Measurements from ENCODE around the gene ACVR2B. TPM values are rescaled to one million over a fixed set of nuclear protein-coding genes. Genes with fewer than 3 reads are reported as not detected.

ACVR2B gene
- total RNA-seq, 4 donors from 2014 or later, result 8.7 to 15.3 (median 12.6) TPM

DNA sequence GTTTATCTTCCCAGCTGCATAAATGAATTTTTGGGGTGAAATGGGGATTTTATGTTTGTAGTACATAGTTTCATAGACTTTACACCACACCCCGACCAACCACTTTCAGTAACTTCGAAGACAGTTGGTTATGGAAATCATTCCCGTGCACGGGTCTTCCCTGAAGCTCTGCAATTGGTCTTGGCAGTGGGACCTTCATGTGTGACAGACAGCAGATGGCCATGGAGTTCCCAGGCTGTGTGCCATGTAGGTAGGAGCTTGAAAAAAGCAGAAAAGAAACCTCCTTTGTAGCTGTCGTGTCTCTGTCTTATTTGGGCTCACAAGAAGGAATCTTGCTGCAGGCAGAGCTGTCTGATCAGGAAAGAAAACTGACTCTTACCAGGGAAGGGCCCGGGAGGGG is 68.3 kb downstream of the ACVR2B start:
- TF ChIP-seq EP300 (IDR thresholded peaks at IDR 0.05) (no peak), POLR2A (IDR thresholded peaks at IDR 0.05) (no peak)

DNA sequence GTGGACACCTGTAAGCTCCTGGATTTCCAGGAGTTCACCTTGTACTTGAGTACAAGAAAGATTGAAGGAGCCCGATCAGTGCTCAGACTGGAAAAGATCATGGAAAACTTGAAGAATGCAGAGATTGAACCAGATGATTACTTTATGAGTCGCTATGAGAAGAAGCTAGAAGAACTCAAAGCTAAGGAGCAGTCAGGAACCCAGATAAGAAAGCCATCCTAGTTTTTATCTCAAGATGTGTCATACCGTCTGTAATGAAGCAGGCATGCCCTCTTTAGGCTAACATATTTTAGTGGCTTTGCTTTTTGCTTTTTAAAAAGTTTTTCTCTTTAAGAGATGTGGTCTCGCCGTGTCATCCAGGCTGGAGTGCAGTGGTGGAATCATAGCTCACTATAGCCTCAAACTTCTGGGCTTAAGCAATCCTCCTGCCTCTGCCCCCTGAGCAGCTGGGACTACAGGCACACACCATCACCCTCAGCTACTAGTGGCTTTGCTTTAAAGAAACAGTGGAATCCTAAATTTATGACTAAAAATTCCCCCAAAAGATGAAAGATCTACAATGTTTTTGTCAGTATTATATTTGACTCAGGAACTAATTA is 70.5 kb downstream of the ACVR2B start:
- H3K36me3 ChIP-seq, result peaks cover 0 to 62% (median 0%) of the 10 kb centered on the region in 3 donors
- no peak for TF ChIP-seq EP300 (IDR thresholded peaks at IDR 0.05)
- TF ChIP-seq, protein P1, sequence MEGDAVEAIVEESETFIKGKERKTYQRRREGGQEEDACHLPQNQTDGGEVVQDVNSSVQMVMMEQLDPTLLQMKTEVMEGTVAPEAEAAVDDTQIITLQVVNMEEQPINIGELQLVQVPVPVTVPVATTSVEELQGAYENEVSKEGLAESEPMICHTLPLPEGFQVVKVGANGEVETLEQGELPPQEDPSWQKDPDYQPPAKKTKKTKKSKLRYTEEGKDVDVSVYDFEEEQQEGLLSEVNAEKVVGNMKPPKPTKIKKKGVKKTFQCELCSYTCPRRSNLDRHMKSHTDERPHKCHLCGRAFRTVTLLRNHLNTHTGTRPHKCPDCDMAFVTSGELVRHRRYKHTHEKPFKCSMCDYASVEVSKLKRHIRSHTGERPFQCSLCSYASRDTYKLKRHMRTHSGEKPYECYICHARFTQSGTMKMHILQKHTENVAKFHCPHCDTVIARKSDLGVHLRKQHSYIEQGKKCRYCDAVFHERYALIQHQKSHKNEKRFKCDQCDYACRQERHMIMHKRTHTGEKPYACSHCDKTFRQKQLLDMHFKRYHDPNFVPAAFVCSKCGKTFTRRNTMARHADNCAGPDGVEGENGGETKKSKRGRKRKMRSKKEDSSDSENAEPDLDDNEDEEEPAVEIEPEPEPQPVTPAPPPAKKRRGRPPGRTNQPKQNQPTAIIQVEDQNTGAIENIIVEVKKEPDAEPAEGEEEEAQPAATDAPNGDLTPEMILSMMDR (IDR thresholded peaks at IDR 0.05), result no peak
- TF ChIP-seq POLR2A (IDR thresholded peaks at IDR 0.05), result no peak
- no peak overlapping the region for H3K4me3 ChIP-seq
- H3K27me3 ChIP-seq, result no peaks in the 10 kb centered on the region
- no peaks in the 10 kb centered on the region for H3K9me3 ChIP-seq
- WGBS, 2 donors, result 94% methylated on average over 5 of the region's 5 CpGs
- peaks cover 0 to 5% (median 0%) of the 10 kb centered on the region in 4 donors for H3K4me1 ChIP-seq
- DNase-seq (ENCODE audit: low spot score in 2 of 2), result no peak
- no peak overlapping the region for H3K27ac ChIP-seq

More for the DNA sequence above, 68.3 kb downstream of the ACVR2B start:
- no peaks in the 10 kb centered on the region for H3K9me3 ChIP-seq
- H3K36me3 ChIP-seq, result peaks cover 0 to 49% (median 0%) of the 10 kb centered on the region in 3 donors
- H3K4me1 ChIP-seq, result peaks cover 0 to 5% (median 0%) of the 10 kb centered on the region in 4 donors
- no peaks in the 10 kb centered on the region for H3K27me3 ChIP-seq
- no peak overlapping the region for H3K4me3 ChIP-seq
- 87 to 95% methylated on average over 6 of the region's 6 CpGs for WGBS, 2 donors
- no peak for DNase-seq (ENCODE audit: low spot score in 2 of 2)
- no peak overlapping the region for H3K27ac ChIP-seq

DNA sequence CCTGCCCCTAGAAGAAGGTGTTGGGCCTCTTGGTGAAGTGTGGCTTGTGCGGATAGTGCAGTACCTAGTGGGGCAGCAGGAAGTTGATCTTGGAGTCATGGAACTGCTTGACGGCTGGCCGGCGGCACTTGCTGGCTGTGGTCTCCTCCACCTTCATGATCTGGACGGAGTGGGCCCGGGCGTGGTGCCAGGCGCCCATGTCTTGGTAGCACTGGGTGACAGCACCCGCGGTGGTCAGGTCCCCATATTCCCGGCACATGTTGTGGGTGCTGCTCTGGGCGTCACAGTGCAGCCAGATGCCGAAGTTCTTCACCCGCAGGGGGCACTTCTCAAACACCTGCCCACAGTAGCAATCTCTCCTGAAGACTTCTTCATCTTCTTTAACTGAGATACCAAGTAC is 73.1 kb downstream of the ACVR2B start:
- Histone ChIP-seq H3K4me3 (no peak overlapping the region), H3K9me3 (no peaks in the 10 kb centered on the region), H3K27me3 (no peaks in the 10 kb centered on the region), H3K4me1 (peaks cover 0 to 5% (median 0%) of the 10 kb centered on the region in 4 donors), H3K36me3 (peaks cover 0 to 82% (median 0%) of the 10 kb centered on the region in 3 donors), H3K27ac (no peak overlapping the region)
- DNase-seq (ENCODE audit: low spot score in 2 of 2), result no peak
- 94 to 98% methylated on average over 14 of the region's 14 CpGs for WGBS, 2 donors
- TF ChIP-seq, protein P1 (IDR thresholded peaks at IDR 0.05), result no peak
- TF ChIP-seq EP300 (IDR thresholded peaks at IDR 0.05) (no peak), POLR2A (IDR thresholded peaks at IDR 0.05) (no peak)

DNA sequence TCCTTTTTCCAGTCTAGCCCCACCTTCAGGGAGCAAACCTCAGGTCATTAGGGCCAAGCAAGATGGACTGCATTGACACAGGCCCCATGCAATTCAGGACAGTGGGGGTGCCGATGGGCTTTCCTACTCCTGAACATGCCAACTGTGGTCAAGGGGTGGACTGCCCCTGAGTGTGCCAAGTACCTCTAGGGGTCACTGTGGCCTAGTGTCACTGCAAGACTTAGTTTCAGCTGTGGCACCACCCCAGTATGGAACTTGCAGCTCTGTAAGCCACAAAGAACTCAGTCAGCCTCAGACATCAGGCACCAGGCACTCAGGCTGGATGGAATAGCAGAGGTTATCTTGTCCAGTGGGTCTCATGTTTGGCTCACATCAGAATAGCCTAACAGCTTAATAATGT is 74.8 kb downstream of the ACVR2B start:
- Histone ChIP-seq H3K4me3 (no peak overlapping the region), H3K27me3 (no peaks in the 10 kb centered on the region), H3K27ac (no peak overlapping the region), H3K4me1 (no peaks in the 10 kb centered on the region), H3K9me3 (no peaks in the 10 kb centered on the region), H3K36me3 (peaks cover 0 to 82% (median 0%) of the 10 kb centered on the region in 3 donors)
- TF ChIP-seq POLR2A (IDR thresholded peaks at IDR 0.05) (no peak), EP300 (IDR thresholded peaks at IDR 0.05) (no peak)
- TF ChIP-seq, protein P1 (IDR thresholded peaks at IDR 0.05), result no peak
- WGBS, 2 donors, result 92 to 100% methylated on average over 1 of the region's 1 CpG
- DNase-seq (ENCODE audit: low spot score in 2 of 2), result no peak

DNA sequence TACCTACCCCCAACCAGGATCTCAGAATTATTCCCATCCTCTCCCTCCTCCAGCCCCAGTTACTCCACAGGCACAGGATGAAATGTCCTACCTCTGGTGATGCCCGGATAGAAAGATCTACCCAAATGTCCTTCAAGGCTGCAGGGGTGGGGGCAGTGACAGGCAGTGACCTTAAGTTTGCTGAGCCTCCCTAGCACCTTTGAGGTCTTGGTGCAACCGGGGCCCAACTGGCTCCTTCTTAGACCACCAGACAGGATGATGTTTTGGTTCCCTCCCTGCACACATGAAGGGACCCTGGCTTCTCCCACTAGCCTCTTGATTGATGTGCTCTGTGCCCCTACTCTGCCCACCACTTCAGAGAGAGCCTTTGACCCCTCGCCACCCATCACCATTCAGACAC is 78.8 kb downstream of the ACVR2B start:
- no peaks in the 10 kb centered on the region for H3K9me3 ChIP-seq
- H3K36me3 ChIP-seq, result peaks cover 0 to 71% (median 0%) of the 10 kb centered on the region in 3 donors
- DNase-seq (ENCODE audit: low spot score in 2 of 2), result no peak
- no peak overlapping the region for H3K4me3 ChIP-seq
- no peaks in the 10 kb centered on the region for H3K27me3 ChIP-seq
- H3K4me1 ChIP-seq, result no peaks in the 10 kb centered on the region
- TF ChIP-seq EP300 (IDR thresholded peaks at IDR 0.05), result no peak
- TF ChIP-seq POLR2A (IDR thresholded peaks at IDR 0.05), result no peak
- 83 to 96% methylated on average over 3 of the region's 3 CpGs for WGBS, 2 donors
- H3K27ac ChIP-seq, result no peak overlapping the region

DNA sequence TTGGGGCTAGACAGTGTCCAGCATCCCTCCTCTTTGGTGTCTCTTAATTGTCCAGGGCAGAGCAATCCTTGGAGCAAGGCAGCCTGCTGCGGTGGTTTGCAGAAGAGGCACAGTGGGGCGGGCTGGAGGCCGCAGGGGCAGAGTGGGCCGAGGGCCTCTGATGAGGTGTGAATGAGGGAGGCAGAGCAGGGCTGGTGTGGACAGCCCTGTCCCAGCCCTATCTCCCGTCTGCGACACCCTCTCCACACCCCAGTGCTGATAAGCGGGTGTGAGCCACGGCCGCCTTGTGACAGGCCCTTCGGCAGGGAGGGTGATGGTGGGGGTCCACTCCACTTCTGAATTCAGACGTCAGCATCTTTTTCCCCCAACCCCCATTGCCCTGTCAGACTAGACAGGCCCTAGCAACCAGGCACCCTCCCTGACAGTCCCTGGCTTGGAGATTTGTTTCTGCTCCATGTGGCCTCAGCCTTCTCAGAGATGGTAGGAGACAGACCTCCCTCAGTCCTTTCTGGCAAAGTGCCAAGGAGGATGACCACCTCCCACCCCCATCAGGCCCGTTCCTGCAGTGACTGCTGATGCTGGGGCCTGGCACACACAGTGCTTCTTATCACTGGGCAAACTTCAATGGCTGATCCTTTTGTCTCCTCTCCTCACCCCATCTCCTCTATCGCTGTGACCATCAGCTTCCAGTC is 79.7 kb downstream of the ACVR2B start:
- DNase-seq (ENCODE audit: low spot score in 2 of 2), result no peak
- H3K9me3 ChIP-seq, result no peaks in the 10 kb centered on the region
- no peaks in the 10 kb centered on the region for H3K4me1 ChIP-seq
- H3K27me3 ChIP-seq, result no peaks in the 10 kb centered on the region
- TF ChIP-seq, protein P1 (IDR thresholded peaks at IDR 0.05), result no peak
- no peak for TF ChIP-seq EP300 (IDR thresholded peaks at IDR 0.05)
- TF ChIP-seq POLR2A (IDR thresholded peaks at IDR 0.05), result no peak
- no peak overlapping the region for H3K4me3 ChIP-seq
- WGBS, 2 donors, result 76 to 78% methylated on average over 13 of the region's 13 CpGs
- no peak overlapping the region for H3K27ac ChIP-seq
- H3K36me3 ChIP-seq, result peaks cover 0 to 64% (median 0%) of the 10 kb centered on the region in 3 donors
